DOHH2 (cell line): Measurements from ENCODE around the gene DIP2B.

Source experiments
- H3F3A ChIP-seq: fragments of 200-600 bp; sonication (generic), shearing (Covaris generic); 2 replicates; pipeline ENCODE4 v1.6.0; 2016; ENCODE audit warnings: antibody characterized with exemption, mild to moderate bottlenecking; ENCODE audit not compliant: control insufficient read depth, insufficient read depth
- H3K27ac ChIP-seq: fragments of 200-600 bp; sonication (generic); 2 replicates; pipeline ENCODE4 v1.5.1; 2014; ENCODE audit warnings: low read depth, mild to moderate bottlenecking, low read length, moderate library complexity
- H3K27me3 ChIP-seq: fragments of 200-600 bp; sonication (generic); 2 replicates; pipeline ENCODE4 v1.6.1; 2014; ENCODE audit warnings: mild to moderate bottlenecking, low read length, mixed read lengths; ENCODE audit not compliant: control insufficient read depth
- H3K36me3 ChIP-seq: fragments of 200-600 bp; sonication (generic); 2 replicates; pipeline ENCODE4 v1.6.1; 2014; ENCODE audit warnings: mild to moderate bottlenecking, low read length, moderate library complexity, mixed read lengths; ENCODE audit not compliant: control insufficient read depth
- H3K4me1 ChIP-seq: fragments of 200-600 bp; sonication (generic); 2 replicates; pipeline ENCODE4 v1.6.1; 2014; ENCODE audit warnings: mild to moderate bottlenecking, low read length, mixed read lengths; ENCODE audit not compliant: control insufficient read depth
- H3K4me2 ChIP-seq: fragments of 200-600 bp; sonication (generic); 2 replicates; pipeline ENCODE4 v1.6.0; 2014; ENCODE audit warnings: mild to moderate bottlenecking, low read length, moderate library complexity
- H3K4me3 ChIP-seq: fragments of 200-600 bp; sonication (generic); 2 replicates; pipeline ENCODE4 v1.5.1; 2014; ENCODE audit warnings: mild to moderate bottlenecking, low read length, mixed read lengths
- H3K79me2 ChIP-seq: fragments of 200-600 bp; sonication (generic); 2 replicates; pipeline ENCODE4 v1.6.1; 2014; ENCODE audit warnings: mild to moderate bottlenecking, low read length, mixed read lengths; ENCODE audit not compliant: control insufficient read depth
- H3K9me2 ChIP-seq: fragments of 200-600 bp; sonication (generic); replicated peaks from 2 replicates; pipeline ENCODE4 v1.6.1; 2014; ENCODE audit warnings: mild to moderate bottlenecking, low read length, mixed read lengths; ENCODE audit not compliant: control insufficient read depth
- H3K9me3 ChIP-seq: fragments of 200-600 bp; sonication (generic); 2 replicates; pipeline ENCODE4 v1.6.1; 2014; ENCODE audit warnings: antibody characterized with exemption, low read length, mixed read lengths; ENCODE audit not compliant: control insufficient read depth, insufficient read depth
- H4K20me1 ChIP-seq: fragments of 200-600 bp; sonication (generic); 2 replicates; pipeline ENCODE4 v1.6.0; 2014; ENCODE audit warnings: low read depth, mild to moderate bottlenecking, antibody characterized with exemption, low read length, moderate library complexity; ENCODE audit not compliant: control insufficient read depth, insufficient read depth
- CTCF ChIP-seq: fragments of 200-600 bp; sonication (generic); IDR thresholded peaks from one replicate; pipeline ENCODE4 v1.5.1; 2014; ENCODE audit warnings: antibody characterized with exemption, mild to moderate bottlenecking, low read depth, low read length; ENCODE audit not compliant: poor library complexity, severe bottlenecking
- EZH2phosphoT487 ChIP-seq: fragments of 200-600 bp; sonication (generic); IDR thresholded peaks from 2 replicates; pipeline ENCODE4 v1.6.1; 2017; ENCODE audit warnings: borderline replicate concordance, mild to moderate bottlenecking, antibody characterized with exemption, low read length, moderate library complexity, mixed read lengths

DIP2B gene

DNA sequence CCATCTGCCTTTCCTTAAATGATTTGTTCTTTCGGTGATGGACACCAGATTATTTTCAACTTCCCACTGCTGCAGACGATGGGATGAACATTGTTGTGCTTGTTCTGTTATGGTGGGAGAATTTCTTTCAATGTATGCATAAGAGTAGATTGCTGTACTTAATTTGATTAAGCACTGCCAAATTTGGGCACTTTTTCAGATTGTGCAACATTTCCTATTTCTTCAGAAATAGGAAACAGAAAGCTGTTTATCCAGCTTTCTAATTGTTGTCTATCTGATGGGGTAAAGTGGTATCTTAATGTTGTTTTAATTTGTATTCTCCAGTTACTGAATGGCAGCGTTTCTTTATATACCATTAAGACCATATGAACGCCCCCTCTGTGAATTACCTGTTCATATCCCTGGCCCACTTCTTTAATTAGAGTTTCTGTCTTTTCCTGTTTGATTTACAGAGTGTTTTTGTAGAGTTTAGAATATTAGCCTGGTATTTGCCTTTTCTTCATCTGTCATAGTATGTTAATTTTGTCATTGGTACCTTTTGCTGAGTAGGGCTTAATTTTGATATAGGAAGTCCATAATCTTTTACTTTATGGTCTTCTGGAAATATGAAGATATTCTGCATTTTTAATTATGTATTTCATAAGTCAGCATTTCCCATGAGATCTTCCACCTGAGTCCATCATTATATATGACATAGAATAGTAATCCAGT is 59.6 kb downstream of the DIP2B start:
- peaks cover 4% of the 10 kb centered on the region; the same call in 1 of the 2 replicates for H3K4me1 ChIP-seq
- no peak overlapping the region for H3K27ac ChIP-seq
- H3K79me2 ChIP-seq, result peaks cover 22% of the 10 kb centered on the region; the same call in 1 of the 2 replicates
- TF ChIP-seq EZH2phosphoT487, result no peak
- no peak for TF ChIP-seq CTCF
- no peaks in the 10 kb centered on the region for H3K9me2 ChIP-seq
- no peaks in the 10 kb centered on the region for H3K36me3 ChIP-seq
- H3K4me3 ChIP-seq, result no peak overlapping the region
- 0 out of 2 replicates have a peak, but pooled peaks cover 4% of the 10 kb centered on the region for H3F3A ChIP-seq
- no peak overlapping the region for H3K4me2 ChIP-seq
- H3K9me3 ChIP-seq, result no peaks in the 10 kb centered on the region
- H4K20me1 ChIP-seq, result no peaks in the 10 kb centered on the region
- no peaks in the 10 kb centered on the region for H3K27me3 ChIP-seq

DNA sequence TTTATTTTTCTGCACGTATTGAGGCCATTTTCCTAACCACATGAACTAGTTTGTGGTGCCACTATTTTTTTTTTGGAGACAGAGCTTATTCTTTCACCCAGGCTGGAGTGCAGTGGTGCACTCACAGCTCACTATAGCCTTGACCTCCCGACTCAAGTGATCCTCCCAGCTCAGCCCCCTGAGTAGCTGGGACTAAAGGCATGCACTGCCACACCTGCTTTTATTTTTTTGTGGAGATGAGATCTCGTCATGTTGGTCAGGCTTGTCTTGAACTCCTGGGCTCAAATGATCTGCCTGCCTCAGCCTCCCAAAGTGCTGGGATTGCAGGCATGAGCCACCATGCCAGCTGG is 60.1 kb downstream of the DIP2B start:
- Histone ChIP-seq H3K27ac (no peak overlapping the region), H3K9me2 (no peaks in the 10 kb centered on the region), H3F3A (0 out of 2 replicates have a peak, but pooled peaks cover 4% of the 10 kb centered on the region), H3K27me3 (no peaks in the 10 kb centered on the region), H3K4me1 (peaks cover 4% of the 10 kb centered on the region; the same call in 1 of the 2 replicates), H3K36me3 (no peaks in the 10 kb centered on the region), H3K4me3 (no peak overlapping the region), H3K9me3 (no peaks in the 10 kb centered on the region), H3K79me2 (peaks cover 22% of the 10 kb centered on the region; the same call in 1 of the 2 replicates), H4K20me1 (no peaks in the 10 kb centered on the region), H3K4me2 (no peak overlapping the region)
- TF ChIP-seq EZH2phosphoT487 (no peak), CTCF (no peak)

GRCh38 chr12:50566066-50566465 is 61.3 kb downstream of the DIP2B start:
- Histone ChIP-seq H3K9me3 (no peaks in the 10 kb centered on the region), H3K27me3 (no peaks in the 10 kb centered on the region), H3K9me2 (no peaks in the 10 kb centered on the region), H3K4me3 (no peak overlapping the region), H3K4me1 (peaks cover 4% of the 10 kb centered on the region; the same call in 1 of the 2 replicates), H3F3A (0 out of 2 replicates have a peak, but pooled peaks cover 4% of the 10 kb centered on the region), H3K27ac (no peak overlapping the region), H3K36me3 (no peaks in the 10 kb centered on the region), H3K4me2 (no peak overlapping the region), H4K20me1 (no peaks in the 10 kb centered on the region), H3K79me2 (peaks cover 22% of the 10 kb centered on the region; the same call in 1 of the 2 replicates)
- no peak for TF ChIP-seq CTCF
- no peak for TF ChIP-seq EZH2phosphoT487
